HT-29 (cell line): ENCODE results near the gene REG1B. TPM values are rescaled to one million over a fixed set of nuclear protein-coding genes. Genes with fewer than 3 reads are reported as not detected.
"Not testable (repeated sequence)": the region's sequence is repeated elsewhere in the genome, so short reads cannot be mapped to it uniquely, and the experiment has no call there.

Experiments
- DNase-seq: peaks from one replicate; pipeline ENCODE4 v3.0.0-alpha.2; 2015; ENCODE audit warnings: low spot score
- total RNA-seq: library from RNA; depleted of rRNA; stranded (reverse); fragments of >200 nt; shearing (Covaris generic); gene quantifications from 2 replicates; pipeline ENCODE4 v1.2.3, GENCODE V29; 2014; rRNA removed

Gene REG1B
- total RNA-seq, 1 experiment from 2014 or later, result not detected

GRCh38 chr2:79084495-79085135 is 3.2 kb downstream of the REG1B start:
- no peak for DNase-seq

GRCh38 chr2:79083597-79084251 is 4.1 kb downstream of the REG1B start:
- DNase-seq, result no peak

DNA sequence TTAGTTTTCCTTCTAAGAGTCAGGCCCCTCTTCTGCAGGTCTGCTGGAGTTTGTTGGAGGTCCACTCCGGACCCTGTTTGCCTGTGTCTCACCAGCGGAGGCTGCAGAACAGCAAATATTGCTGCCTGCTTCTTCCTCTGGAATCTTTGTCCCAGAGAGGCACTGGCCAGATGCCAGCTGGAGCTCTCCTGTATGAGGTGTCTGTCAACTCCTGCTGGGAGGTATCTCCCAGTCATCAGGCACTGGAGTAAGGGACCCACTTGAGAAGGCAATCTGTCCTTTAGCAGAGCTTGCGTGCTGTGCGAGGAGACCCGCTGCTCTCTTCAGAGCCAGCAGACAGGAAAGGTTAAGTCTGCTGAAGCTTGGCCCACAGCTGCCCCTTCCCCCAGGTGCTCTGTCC is 4.8 kb downstream of the REG1B start:
- DNase-seq, result no peak

DNA sequence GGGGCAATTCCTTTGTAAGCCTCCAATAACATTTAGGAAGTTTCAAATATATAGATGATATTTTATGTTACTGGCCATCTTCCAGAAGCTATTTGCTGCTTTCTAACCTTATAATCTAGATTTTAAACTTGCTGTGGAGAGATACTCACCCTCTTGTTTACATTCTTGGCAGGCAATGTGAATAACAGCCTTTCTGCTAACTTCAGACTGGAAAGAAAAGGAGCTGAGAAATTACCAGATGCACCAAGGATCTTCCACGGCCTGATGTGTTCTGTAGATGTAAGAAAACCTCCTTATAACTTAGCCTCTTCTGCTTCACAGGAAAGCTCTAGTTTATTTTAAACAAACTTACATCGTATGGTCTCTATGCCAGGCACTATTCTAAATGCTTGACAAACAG is 16.7 kb downstream of the REG1B start:
- DNase-seq, result no peak

DNA sequence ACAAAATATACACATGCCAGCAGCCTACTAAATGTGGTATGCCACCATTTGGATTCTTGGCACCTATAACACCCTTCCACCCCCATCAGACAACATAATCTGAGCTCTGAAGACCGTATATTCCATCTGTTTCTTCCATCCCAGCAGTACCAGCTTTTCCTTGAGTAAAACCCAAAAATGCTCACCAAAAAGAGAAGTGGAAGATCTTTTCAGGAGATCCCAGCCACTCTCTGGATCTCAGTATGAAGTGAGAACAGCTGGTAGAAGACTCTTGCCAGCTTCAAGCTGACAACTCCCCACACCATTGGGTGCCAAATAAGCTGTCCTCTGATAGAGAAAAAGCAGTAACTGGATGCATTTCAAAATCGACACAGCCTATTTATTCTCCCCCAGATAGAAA is 22.6 kb downstream of the REG1B start:
- no peak for DNase-seq

DNA sequence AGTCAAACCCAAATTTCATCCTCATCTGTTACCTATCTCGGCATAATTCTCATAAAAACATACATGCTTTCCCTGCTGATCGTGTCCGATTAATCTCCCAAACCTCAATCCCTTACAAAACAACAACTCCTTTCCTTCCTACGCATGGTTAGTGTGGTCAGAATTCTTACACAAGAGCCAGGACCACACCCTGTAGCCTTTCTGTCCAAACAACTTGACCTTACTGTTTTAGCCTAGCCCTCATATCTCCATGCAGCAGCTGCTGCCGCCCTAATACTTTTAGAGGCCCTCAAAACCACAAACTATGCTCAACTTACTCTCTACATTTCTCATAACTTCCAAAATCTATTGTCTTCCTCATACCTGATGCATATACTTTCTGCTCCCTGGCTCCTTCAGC is 33.0 kb downstream of the REG1B start:
- DNase-seq, result not testable (repeated sequence)

DNA sequence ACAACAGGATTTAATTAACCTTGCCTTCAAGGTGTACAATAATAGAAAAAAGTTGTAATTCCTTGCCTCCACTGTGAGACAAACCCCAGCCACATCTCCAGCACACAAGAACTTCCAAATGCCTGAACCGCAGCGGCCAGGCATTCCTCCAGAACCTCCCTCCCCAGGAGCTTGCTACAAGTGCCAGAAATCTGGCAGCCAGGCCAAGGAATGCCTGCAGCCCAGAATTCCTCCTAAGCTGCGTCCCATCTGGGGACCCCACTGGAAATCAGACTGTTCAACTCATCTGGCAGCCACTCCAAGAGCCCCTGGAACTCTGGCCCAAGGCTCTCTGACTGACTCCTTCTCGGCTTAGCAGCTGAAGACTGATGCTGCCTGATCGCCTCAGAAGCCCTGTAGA is 34.3 kb downstream of the REG1B start:
- not testable (repeated sequence) for DNase-seq

GRCh38 chr2:79041032-79041448 is 46.8 kb downstream of the REG1B start:
- peak; percentile 41 for DNase-seq

DNA sequence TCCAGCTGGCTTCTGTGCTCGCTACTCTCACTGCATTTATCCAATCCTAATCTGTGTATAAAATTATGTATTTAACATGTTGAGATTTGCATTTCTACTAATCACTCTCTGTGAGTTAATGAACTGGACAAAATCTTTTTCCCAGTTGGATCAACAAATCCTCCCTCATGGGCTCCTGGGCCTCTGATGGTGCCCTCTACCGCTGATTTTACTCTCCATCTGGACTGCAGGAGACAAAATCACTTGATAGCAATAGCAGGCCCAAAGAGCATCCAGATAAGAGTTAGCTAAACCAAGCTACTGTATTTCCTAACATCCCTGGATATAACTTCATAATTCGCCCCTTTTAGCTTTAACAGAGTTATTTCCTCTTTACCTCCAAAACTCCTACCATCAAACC is 47.8 kb downstream of the REG1B start:
- DNase-seq, result no peak

Other genes starting within 250 kb of the REG1B start
- not detected in 2 replicates for gene REG3G, start 62.3 kb downstream of the REG1B start, total RNA-seq
- gene REG1A, start 32.5 kb upstream of the REG1B start, total RNA-seq, result not detected in 2 replicates
- gene REG3A, start 71.8 kb upstream of the REG1B start, total RNA-seq, result not detected in 2 replicates